Stimulated activated CD4-positive, alpha-beta T cell treated with anti-CD3 and anti-CD28 coated beads, Interleukin-12 subunit alpha, Interleukin-12 subunit beta, amount 100 ng/mL, for 4 hours (primary cell): ENCODE data around the gene ADM2.

Source experiments
- DNase-seq: peaks from one replicate; pipeline ENCODE4 v3.0.0-alpha.2; 2020

The ADM2 gene

DNA sequence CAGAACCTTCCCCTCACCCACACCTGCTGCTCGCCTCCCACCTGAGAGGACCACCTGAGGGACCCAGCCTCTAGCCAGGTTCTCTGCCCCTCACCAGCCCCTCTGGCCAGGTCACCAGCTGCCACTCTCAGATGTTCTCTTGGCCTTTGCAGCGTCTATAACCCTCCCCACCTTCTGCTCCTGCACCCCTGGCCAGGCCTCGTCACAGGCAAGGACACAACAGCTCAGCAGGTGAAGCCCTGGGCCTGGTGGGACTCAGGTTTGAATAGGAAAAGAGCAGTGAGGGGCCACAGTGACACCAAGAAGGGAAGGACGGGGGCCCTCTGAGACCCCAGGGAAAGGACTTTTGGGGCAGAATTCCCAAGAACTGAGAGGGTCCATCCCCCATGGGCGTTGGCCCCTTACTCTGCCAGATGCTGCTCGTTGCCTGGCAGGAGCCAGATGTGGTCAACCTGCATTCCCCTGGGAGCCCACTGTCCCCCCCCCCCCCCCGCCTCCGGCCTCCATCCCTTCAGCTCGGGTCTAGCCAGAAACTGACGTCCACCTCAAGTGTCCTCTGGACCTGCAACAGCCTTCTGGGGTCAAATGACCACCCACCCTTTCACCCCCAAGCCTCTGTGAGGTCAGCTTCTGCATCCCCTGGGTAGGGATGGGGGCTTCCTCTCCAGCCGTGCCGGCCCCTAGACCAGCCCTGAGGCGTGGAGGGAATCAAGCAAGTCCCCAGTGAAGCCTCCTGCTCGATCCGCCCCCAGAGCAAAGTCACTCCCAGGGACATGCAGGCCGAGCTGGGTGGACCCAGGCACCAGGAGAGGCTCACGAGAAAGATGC lies 35.2 kb upstream of the ADM2 start:
- no peak for DNase-seq

- no peak for DNase-seq
Measured at GRCh38 chr22:50446708-50447575, 34.4 kb upstream of the ADM2 start.

DNA sequence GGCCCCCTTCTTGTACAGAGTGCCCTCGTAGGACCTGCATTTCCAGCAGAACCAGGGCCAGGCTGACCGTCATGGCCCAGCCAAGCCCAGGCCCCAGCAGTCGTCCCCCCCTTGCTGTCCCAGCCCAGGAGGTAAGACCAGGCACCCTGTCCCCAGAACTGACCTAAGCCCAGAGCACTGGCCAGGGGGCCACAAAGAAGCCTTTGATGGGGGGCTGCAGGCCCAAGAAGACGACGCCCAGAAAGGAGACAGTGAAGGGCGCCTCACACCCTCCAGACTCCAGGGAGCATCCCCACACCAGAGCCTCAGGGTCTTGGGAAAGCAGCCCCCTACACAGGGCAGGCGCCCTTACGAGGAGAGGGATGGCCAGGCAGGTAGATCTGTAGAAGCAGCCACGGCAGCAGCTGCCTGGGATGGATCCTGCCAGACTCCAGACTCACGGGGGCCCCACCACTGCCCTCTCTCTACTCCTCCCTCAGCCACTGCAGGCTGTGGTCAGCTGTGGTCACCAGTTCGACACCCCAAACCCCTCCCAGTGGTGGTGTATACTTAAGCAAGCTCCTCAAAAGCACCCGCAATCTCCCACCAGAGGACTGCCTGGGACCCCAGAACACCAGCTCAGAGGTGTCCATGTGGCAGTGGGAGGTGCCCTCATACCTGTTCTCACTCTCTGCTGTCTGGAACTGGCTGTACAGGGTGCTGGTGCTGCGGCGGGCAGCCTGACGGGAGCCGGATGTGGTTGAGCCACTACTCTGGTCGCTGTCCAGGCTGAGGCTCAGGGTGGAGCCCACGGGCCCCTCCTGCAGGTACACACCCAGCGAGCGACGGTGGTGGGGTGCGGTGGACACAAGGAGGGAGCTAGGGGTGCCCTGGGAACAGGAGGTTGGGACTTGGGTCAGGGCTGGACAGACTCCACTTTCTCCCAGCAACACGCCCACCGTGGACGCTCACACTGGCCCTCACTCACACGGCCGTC lies 33.5 kb upstream of the ADM2 start:
- DNase-seq, result no peak

GRCh38 chr22:50452649-50453048 lies 28.7 kb upstream of the ADM2 start:
- no peak for DNase-seq

- DNase-seq, result no peak
Measured at GRCh38 chr22:50454556-50455075, 26.7 kb upstream of the ADM2 start.

GRCh38 chr22:50455201-50455600 lies 26.1 kb upstream of the ADM2 start:
- no peak for DNase-seq

DNA sequence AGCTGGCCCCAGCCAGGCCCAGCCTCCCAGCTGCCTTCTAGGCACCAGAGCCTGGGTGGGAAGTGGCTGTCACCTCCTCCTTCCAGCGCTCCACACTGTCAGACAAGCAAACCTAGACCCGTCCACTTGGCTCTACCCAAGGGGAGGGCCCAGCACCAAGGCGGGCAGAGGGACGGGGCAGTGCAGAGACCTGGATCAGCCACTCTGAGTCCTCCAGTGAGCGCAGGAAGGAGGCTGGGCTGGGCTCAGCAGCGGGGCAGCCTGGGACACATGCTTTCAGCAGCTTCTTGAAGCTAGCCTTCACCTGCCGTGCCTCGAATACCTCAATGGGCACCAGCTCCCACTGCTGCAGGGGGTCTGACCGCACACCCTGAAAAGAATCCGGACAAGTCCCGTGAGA lies 25.3 kb upstream of the ADM2 start:
- no peak for DNase-seq

DNA sequence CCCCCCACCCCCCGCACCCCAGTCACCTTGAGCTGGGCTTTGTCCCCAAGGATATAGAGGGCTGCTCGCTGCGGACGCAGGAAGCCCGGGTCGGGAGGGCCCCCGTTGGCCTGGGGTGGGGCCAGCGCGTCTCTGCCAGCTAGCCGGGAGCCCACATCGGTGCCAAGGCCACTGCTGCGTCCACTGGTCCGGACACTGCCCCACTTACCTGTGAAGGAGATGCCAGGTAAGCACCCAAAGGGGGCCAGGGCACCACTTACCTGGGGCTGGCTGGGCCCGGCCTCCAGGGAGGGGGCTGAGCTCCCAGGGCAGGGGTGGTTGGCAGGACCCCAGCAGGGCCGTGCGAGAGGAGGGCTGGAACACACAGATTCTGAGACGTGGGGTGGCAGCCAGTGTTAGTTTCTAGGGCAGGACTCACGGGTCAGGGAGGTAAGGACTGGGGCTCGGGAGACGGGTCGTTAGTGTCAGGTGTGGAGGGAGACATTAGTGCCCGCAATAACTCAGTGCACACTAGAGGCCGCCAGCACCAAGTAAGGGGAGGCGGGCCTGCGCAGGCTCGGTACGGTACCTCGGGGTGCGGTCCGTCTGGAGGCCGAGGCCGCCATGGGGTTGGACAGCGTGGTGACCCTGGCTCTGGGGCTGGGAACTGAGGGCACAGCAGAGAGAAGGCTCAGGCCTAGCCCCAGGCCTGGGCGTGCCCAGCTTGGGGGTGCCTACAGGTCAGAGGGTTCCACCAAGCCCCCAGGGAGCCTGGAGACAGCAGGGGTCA lies 24.7 kb upstream of the ADM2 start:
- no peak for DNase-seq

GRCh38 chr22:50459016-50459415 lies 22.3 kb upstream of the ADM2 start:
- DNase-seq, result no peak

DNA sequence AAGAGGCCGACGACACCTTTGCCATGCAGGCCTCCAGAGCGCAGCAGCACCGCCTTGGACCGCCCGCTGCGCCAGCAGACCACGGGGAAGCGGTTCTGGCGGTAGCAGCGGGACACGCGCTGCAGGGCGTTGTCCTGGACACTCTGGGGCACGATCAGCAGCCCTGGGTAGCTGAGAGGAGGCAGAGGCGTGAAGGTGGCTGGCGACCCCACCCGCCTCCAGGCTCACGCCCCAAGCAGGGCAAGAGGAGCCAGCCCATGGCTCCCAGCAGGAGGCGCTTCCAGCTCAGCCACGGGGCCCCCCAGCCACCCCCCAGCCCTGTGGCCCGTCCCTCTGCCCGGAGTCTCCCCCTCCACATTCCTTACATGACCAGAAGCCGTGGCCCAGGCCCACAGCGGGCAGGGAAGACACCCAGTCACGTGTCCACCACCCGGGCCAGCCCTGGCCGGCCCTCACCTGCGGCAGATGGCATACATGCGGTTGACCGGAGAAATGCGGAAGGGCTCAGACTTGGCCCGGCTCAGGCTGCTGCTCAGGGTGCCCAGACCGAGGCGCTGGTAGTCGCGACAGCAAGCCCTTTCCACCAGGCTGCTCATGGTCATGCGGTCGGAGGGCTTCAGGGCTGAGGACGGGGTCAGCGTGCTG lies 21.7 kb upstream of the ADM2 start:
- DNase-seq, result no peak

GRCh38 chr22:50460938-50461337 lies 20.4 kb upstream of the ADM2 start:
- no peak for DNase-seq

- no peak for DNase-seq
Measured at GRCh38 chr22:50461536-50461935, 19.8 kb upstream of the ADM2 start.

- DNase-seq, result no peak
Measured at GRCh38 chr22:50461979-50462540, 19.3 kb upstream of the ADM2 start.

DNA sequence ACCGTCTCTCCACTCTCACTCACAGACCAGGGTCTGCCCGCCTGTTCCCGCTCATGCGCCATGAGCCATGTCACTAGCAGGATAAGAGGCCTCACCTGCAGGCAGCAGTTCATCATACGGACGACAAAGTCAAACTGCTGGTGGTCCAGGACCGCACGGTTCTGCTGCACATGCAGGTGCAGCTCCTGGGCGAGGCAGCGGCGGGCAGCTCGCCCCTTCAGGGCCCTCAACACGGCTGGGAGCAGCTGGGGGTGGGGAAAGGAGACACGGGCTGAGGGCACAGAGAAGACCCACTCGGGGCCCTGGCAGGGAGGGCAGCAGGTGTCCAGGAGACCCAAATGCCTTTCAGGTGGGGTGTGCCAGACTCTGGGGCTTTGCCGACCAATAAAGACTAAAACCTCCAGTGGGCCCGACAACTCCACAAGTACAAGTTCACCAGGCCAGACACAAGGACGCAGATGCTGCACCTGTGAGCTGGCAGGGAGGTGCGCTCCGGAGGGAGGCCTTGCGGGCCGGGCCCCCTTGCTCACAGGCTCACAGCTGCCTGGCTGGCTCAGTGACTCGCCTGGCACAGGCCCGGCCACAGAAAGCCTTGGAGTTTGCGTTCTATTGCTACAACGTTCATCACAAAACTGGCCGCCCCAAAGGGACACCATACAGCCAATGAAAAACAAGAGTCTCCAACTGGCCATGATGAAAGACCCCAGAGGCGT lies 18.0 kb upstream of the ADM2 start:
- no peak for DNase-seq

- no peak for DNase-seq
Measured at GRCh38 chr22:50464451-50464850, 16.9 kb upstream of the ADM2 start.

DNA sequence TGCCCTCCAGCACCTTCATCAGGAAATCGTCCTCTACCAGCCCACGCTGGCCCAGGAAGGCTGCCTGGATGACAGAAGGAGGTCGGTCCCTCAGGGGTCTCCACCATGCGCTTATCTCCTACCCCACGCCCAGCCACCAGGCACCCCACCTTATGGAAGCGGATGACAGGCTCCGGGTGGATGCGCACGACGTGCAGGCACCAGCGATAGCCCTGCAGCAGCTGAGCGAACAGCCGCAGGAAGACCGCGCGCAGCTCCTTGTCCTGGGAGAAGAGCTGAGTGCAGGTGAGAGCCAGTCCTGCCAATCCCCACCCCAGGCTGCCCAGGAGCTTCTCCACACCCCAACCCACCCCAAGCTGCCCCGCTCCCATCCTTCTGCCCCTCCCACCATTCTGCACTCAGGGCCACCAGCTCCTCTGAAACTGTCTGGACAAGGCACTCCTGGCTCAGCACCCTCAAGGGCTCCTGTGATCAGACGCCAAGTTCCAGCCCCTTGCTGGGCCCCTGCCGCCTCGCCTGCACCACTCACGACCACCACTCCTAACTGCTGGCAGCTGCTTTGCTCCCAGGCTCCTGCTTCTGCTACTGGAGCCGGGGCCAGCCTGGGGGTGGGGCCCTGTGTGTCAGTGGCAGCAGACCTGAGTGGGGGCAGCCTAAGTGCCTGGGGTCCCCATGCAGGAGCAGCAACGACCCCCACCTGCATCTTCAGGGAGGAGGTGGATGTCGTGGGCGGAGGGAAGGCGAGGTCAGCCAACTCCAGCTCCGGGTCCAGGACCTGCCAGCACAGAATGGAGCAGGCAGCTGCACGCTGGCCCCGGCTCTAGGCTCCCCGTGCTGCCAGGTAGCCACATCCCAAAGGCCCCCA lies 16.0 kb upstream of the ADM2 start:
- no peak for DNase-seq

GRCh38 chr22:50467341-50467740 lies 14.0 kb upstream of the ADM2 start:
- no peak for DNase-seq

GRCh38 chr22:50467773-50468440 lies 13.4 kb upstream of the ADM2 start:
- no peak for DNase-seq

DNA sequence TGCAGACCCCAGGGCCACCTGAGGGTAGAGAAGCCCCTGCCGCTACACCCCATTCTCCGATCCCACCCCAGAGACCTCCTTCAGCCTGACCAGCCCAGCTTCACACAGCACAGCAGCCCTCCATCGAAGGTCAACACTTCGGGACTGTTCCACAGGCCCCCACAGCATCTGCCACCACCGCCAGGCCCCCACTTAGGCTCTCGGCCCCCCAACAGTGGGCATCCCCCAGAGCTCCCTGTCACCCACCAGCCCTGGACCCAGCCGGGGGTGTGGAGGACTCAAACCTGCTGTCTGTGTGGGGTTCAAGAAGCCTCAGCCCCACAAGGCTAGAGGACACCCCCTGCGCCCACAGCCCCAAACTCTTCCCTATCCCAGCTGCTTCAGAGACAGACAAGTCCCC lies 12.7 kb upstream of the ADM2 start:
- DNase-seq, result no peak
